GM18861 (cell line): ENCODE results near the gene FKBP10.
A peak's percentile ranks its signal among the peaks of the same experiment; 100 is the strongest.
"Not testable (repeated sequence)": the region's sequence is repeated elsewhere in the genome, so short reads cannot be mapped to it uniquely, and the experiment has no call there.

Source experiments
- ATAC-seq: cut with Tn5 transposase; IDR thresholded peaks from one replicate; pipeline ENCODE4 v1.9.1; 2021; ENCODE audit not compliant: unreplicated experiment

Gene FKBP10

DNA sequence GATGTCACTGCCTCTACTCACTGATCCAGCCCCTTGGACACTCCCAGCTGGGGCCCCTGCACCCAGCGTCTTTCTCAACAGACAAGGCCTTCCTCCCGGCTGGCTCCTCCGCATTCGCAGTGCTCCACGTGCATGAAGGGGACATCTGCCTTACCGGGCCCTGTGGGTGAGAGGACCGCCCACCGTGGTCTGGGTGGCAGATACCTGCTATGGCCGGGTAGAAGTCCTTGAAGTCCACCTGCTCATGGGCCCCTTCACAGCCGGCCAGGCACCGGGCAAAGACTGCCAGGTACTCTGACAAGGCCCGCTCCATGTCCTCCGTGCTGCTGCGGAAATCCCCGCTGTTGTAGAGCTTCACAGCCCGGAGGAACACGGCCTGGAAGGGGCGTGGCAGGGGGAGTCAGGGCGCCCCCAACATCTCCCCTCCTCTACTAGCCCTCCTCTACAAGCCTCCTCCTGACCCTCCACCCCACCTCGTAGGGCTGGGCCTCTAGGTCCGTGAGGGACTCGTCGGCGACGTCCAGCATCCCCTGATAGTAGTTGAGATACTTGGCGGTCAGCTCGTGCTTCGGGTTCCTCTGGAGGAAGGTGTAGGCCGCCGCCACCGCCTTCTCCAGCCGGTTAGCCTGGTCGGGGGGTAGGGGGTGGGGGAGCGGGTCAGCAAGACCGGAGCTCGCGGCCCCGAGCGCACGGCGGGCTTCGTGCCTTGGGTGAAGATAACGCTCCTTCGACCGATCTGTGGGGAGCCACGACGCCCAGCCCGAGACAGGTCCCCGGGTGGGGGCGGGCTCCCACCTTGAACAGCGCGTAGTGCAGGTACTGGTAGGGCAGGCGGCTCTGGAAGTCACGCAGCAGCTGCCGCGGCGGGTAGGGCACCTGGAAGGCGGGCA is 1.9 kb upstream of the FKBP10 start:
- ATAC-seq: no peak

DNA sequence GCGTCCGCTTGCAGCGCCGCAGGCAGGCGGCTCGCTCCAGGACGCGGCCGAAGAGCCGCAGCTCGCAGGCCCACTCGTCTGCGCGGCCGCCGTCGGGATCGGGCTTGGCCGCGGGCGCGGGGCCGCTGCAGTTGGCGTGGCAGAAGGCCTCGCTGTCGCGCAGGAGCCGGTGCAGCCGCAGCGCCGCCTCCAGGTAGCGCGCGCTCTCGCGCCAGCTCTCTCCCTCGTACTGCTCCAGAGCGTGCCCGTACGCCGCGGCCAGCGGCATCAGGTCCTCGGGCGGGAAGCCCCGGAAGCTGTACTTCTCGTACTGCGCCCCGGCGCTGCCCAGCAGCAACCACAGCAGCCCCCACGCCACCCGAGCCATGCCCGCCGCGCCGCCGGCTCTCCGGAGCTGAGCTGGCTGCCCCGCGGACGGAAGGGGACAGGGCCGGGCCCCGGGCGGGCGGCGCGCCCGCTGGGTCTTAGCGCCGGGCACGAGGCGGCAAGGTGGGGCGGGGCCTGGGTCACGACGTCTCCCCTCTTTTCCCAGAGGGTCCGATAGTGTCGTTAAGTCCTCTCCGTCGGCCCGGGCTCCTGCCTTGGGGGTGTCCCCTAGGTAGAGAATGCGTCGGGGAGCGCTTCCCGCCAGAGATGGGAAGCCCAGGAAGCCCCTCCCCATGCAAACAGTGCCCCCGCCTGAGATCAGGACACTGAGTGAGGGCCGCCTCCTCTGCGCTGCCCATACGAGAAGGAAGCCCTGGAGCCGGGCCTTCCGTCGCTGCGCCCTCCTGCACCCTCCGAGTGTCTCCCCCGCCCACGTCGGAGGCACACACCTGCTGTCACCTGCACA is 1.0 kb upstream of the FKBP10 start, which contains the start of gene P3H4:
P3H4 (minus strand) TSS at position 401 of the 832 bp plus-strand sequence; CDS start at position 367, 34 bp downstream.
- peak; percentile 76 for ATAC-seq

- ATAC-seq: no peak
Observed at GRCh38 chr17:41813152-41813680, 412 bp downstream of the FKBP10 start.

GRCh38 chr17:41813699-41814124 is 908 bp downstream of the FKBP10 start:
- no peak for ATAC-seq

GRCh38 chr17:41814195-41814594 is 1.4 kb downstream of the FKBP10 start:
- ATAC-seq: no peak

DNA sequence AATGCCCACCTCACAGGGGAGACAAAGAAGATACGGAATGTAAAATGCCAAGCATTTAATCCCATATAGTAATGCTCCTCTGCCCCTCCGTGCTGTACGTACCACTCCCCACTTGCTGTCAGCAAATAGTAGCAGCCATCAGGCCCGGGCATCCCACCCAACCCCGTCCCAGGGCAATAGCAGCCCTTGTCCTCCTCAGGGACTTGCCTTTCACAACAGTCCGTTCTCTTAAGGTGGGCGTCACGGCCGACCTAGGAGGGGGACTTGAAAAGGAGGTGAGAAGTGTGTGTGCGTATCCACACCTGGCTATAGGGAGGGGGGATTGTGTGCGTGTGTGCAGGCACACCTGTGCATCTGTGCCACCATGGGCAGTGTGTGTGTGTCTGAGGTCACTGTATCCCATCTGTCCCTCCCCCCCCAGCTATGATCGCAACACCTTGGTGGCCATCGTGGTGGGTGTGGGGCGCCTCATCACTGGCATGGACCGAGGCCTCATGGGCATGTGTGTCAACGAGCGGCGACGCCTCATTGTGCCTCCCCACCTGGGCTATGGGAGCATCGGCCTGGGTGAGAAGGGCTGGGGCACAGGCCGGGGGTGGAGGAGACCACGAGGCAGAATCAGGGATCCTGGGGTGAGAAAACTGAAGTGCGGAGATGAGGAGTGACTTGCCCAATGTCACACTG is 4.0 kb downstream of the FKBP10 start:
- no peak for ATAC-seq

- no peak for ATAC-seq
Observed at GRCh38 chr17:41818024-41818423, 5.2 kb downstream of the FKBP10 start.

DNA sequence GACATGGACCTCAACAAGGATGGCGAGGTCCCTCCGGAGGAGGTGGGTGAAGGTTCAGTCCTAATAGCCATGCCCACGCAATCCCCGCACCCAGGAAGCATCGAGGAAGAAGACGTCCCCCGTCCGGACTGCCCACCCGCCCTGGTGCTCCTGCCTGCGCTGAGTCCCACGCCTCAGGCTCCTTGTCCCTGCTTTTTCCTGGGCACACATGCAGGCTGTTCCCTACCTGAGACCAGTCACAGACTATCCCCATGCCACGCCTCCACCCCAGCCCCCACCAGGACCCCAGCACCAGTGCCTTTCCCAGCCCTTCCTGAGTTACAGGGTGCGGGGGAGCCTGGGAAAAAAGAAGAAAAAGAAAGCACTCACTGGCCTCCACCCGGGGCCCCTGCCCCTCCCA is 9.0 kb downstream of the FKBP10 start:
- no peak for ATAC-seq

- no peak for ATAC-seq
Observed at GRCh38 chr17:41822216-41823140, 9.7 kb downstream of the FKBP10 start.

- no peak for ATAC-seq
Observed at GRCh38 chr17:41823141-41823524, 10.3 kb downstream of the FKBP10 start.

DNA sequence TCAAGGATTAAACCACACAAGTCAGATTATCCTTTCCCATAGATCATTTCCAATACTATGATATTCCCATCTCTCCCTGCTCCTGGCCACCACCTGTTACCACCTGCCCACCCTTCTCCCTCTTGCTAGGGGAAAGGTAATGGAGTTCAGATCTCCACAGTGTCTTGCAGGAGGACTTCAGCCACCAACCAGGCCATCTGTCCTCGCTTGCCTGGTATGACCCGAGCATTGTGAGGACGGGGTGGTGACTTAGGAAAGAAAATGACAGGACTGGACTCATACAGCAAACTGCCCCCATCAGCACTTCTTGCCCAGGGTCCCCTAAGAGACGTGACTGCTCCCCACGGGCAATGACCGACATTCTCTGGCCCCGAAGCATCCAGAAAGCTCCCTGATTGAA is 10.8 kb downstream of the FKBP10 start:
- no peak for ATAC-seq

GRCh38 chr17:41824086-41824485 is 11.3 kb downstream of the FKBP10 start:
- ATAC-seq: no peak

GRCh38 chr17:41825175-41825845 is 12.5 kb downstream of the FKBP10 start:
- no peak for ATAC-seq

- ATAC-seq: not testable (repeated sequence)
Observed at GRCh38 chr17:41829961-41830360, 17.2 kb downstream of the FKBP10 start.

DNA sequence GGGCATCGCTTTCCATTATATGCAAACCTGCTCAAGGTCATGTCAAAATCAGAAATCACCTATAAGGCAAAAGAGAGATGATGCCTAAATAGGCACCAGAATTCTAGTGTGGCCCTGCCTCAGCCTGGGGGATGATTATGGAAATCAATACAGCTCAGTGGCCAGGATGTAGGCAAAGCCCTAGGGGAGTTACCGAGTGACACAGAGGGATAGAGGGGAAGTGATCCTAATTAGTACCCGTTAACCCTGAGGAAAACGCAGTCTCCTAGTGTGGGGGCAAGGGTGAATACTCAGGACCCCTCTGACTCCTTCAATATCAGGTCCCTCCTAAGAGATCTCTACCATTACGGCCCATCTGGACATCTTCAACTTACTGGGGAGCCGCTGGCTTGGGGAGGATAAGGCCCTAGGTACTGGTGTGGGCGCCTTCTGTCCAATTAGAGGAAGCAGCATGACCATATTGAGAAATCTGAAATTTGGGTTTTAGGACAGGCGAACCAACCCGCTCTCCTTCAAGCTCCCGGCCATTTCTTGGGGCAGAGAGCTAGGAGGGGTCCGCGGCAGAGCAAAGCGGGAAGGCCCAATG is 22.5 kb downstream of the FKBP10 start:
- no peak for ATAC-seq

- no peak for ATAC-seq
Observed at GRCh38 chr17:41835800-41836549, 23.2 kb downstream of the FKBP10 start, which contains the start of gene NT5C3B. TSS of gene NT5C3B (minus strand) at chr17:41836232. CDS start at chr17:41836193, 39 bp downstream.

- no peak for ATAC-seq
Observed at GRCh38 chr17:41836550-41837196, 23.9 kb downstream of the FKBP10 start.
